Activated CD4-positive, alpha-beta memory T cell treated with anti-CD3 and anti-CD28 coated beads for 36 hours (primary cell): ENCODE data around the gene SIAE. TPM values are rescaled to one million over a fixed set of nuclear protein-coding genes. Genes with fewer than 3 reads are reported as not detected.
A peak's percentile ranks its signal among the peaks of the same experiment; 100 is the strongest.

ENCODE experiments used
- CTCF ChIA-PET: fragments of 350-600 bp; sonication (Branson Sonifier 250); formaldehyde crosslinking; loops from one replicate; lab custom pipeline; 2021; ENCODE audit warnings: antibody characterized with exemption, inconsistent platforms; lab: Charles Lee
- POLR2A ChIA-PET: fragments of 350-600 bp; sonication (Branson Sonifier 250); formaldehyde crosslinking; loops from one replicate; lab custom pipeline; 2021; ENCODE audit warnings: antibody characterized with exemption; lab: Charles Lee
- DNase-seq: peaks from one replicate; pipeline ENCODE4 v3.0.0-alpha.2; 2020
- H3K27ac Mint-ChIP-seq: one replicate; pipeline ENCODE4 v1.8.0; 2021; ENCODE audit warnings: mixed read lengths
- H3K27me3 Mint-ChIP-seq: one replicate; pipeline ENCODE4 v1.8.0; 2021; ENCODE audit warnings: mixed read lengths
- H3K36me3 Mint-ChIP-seq: one replicate; pipeline ENCODE4 v1.8.0; 2021; ENCODE audit warnings: mixed read lengths
- H3K4me1 Mint-ChIP-seq: one replicate; pipeline ENCODE4 v1.8.0; 2021; ENCODE audit warnings: low read depth, mixed read lengths
- H3K4me3 Mint-ChIP-seq: one replicate; pipeline ENCODE4 v1.8.0; 2021; ENCODE audit warnings: mild to moderate bottlenecking, mixed read lengths
- H3K9me3 Mint-ChIP-seq: one replicate; pipeline ENCODE4 v1.8.0; 2021; ENCODE audit warnings: mixed read lengths
- intact Hi-C: fragments of 100-400 bp; cut with micrococcal nuclease; formaldehyde crosslinking; loops from one replicate; pipeline ENCODE4 v1.15.1; 2023
- total RNA-seq, 2 experiments: library from RNA; stranded (reverse); gene quantifications; one replicate each; pipeline ENCODE4 v1.2.3, GENCODE V29; 2021

SIAE gene
- total RNA-seq, 2 experiments from 2014 or later, result 11.8 to 12.1 TPM

DNA sequence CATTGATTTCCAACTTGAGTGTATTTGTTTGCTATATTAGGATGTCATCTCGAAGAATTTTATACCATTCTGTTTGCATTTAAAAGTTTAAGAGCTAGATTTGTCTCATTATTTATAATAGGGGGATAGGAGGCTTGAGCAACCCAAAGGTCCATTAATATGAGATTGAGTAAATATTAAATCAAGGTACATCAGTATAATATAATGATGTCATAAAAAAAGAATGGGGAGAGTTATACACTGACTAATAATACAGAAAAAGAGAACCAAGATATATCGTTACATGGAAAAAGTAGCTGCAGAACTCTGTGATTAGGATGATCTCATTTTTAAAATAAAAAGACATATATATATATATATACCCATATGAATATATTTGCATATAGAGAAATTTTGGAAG, 19.6 kb upstream of the SIAE start:
- Mint-ChIP-seq H3K9me3 (no peaks in the 10 kb centered on the region), H3K27me3 (no peaks in the 10 kb centered on the region), H3K36me3 (no peaks in the 10 kb centered on the region), H3K27ac (no peak overlapping the region), H3K4me1 (no peaks in the 10 kb centered on the region), H3K4me3 (no peak overlapping the region)
- CTCF ChIA-PET, result no interaction called here
- POLR2A ChIA-PET, result no interaction called here
- DNase-seq, result no peak
- intact Hi-C loops, result no loop called here

DNA sequence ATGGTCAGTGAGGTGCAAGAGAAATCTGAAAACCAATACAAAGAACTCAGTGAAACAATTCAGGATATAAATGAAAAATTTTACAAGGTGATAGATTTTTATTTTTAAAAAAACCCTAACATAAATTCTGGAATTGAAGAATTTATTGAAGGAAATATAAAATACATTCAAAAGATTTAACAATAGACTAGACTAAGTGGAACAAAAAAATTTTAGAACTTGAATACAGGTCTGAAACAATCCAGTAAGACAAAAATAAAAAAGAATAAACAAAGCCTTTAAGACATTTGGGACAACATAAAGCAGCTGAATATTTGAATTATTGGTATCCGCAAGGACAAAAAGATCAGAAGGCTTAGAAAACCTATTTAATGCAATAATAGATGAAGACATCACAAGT, 8.9 kb upstream of the SIAE start:
- intact Hi-C loops, result no loop called here
- POLR2A ChIA-PET, result no interaction called here

GRCh38 chr11:124681421-124681820, 7.9 kb upstream of the SIAE start:
- H3K27ac Mint-ChIP-seq, result no peak overlapping the region
- DNase-seq, result no peak
- POLR2A ChIA-PET, result no interaction called here
- H3K27me3 Mint-ChIP-seq, result no peaks in the 10 kb centered on the region
- H3K9me3 Mint-ChIP-seq, result peaks cover 31% of the 10 kb centered on the region
- H3K36me3 Mint-ChIP-seq, result peaks cover 16% of the 10 kb centered on the region
- no peak overlapping the region for H3K4me3 Mint-ChIP-seq
- CTCF ChIA-PET, result interaction anchor here (1.0 kb wide), 1 partner anchor 77 kb away, joined by 5 read pairs; no protein-coding TSS in a partner anchor
- no peaks in the 10 kb centered on the region for H3K4me1 Mint-ChIP-seq
- intact Hi-C loops, result no loop called here

More for the DNA sequence above, 8.9 kb upstream of the SIAE start:
- no peak overlapping the region for H3K27ac Mint-ChIP-seq
- DNase-seq, result no peak
- no peaks in the 10 kb centered on the region for H3K4me1 Mint-ChIP-seq
- no peak overlapping the region for H3K4me3 Mint-ChIP-seq
- H3K27me3 Mint-ChIP-seq, result no peaks in the 10 kb centered on the region
- peaks cover 36% of the 10 kb centered on the region for H3K9me3 Mint-ChIP-seq
- peaks cover 21% of the 10 kb centered on the region for H3K36me3 Mint-ChIP-seq
- CTCF ChIA-PET, result interaction anchor here (1.0 kb wide), 1 partner anchor 76 kb away, joined by 5 read pairs; no protein-coding TSS in a partner anchor

- no peak overlapping the region for H3K4me3 Mint-ChIP-seq
- no peaks in the 10 kb centered on the region for H3K27me3 Mint-ChIP-seq
- POLR2A ChIA-PET, result no interaction called here
- peaks cover 10% of the 10 kb centered on the region for H3K36me3 Mint-ChIP-seq
- no peak overlapping the region for H3K27ac Mint-ChIP-seq
- intact Hi-C loops, result no loop called here
- peaks cover 11% of the 10 kb centered on the region for H3K4me1 Mint-ChIP-seq
- CTCF ChIA-PET, result interaction anchor here (2.0 kb wide), 1 partner anchor 9 kb away, joined by 7 read pairs; no protein-coding TSS in a partner anchor
- H3K9me3 Mint-ChIP-seq, result peaks cover 12% of the 10 kb centered on the region
- DNase-seq, result no peak
Observed at GRCh38 chr11:124678416-124678815, 4.9 kb upstream of the SIAE start.

DNA sequence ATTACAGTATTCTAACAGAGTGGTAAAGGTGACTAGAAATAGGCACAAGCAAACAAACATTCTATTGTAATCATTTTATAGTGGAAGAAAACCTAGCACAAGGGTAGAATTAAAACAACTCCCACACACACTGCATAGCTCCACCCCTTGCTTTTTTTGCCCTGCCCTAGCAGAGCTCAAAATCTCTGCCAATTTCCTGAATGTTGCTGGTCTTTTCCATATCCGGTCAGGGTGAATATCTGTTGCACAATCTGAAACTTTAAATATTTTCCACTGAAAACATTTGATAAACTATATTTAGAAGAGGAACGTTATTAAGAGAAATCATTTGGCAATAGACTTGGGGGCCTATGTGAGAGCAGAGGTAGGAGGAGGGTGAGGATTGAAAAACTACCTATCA, 2.8 kb upstream of the SIAE start:
- ChIA-PET POLR2A (no interaction called here), CTCF (interaction anchor here (0.7 to 1.9 kb wide), 3 partner anchors 70 to 87 kb away, joined by 3 to 5 read pairs (median 3); partner anchors contain the start of gene ESAM)
- intact Hi-C loops, result no loop called here
- no peak overlapping the region for H3K4me3 Mint-ChIP-seq
- peaks cover 2% of the 10 kb centered on the region for H3K36me3 Mint-ChIP-seq
- H3K9me3 Mint-ChIP-seq, result no peaks in the 10 kb centered on the region
- no peak overlapping the region for H3K27ac Mint-ChIP-seq
- no peaks in the 10 kb centered on the region for H3K27me3 Mint-ChIP-seq
- peaks cover 22% of the 10 kb centered on the region for H3K4me1 Mint-ChIP-seq
- no peak for DNase-seq

GRCh38 chr11:124674571-124674970, 1.0 kb upstream of the SIAE start:
- CTCF ChIA-PET, result interaction anchor here (0.8 to 2.6 kb wide), 4 partner anchors 72 to 202 kb away, joined by 4 to 15 read pairs (median 4); no protein-coding TSS in a partner anchor
- intact Hi-C loops, result loop anchor here (5.0 kb wide), 1 partner anchor 278 kb away; the partner anchor contains the start of gene CCDC15
- H3K36me3 Mint-ChIP-seq, result peaks cover 2% of the 10 kb centered on the region

DNA sequence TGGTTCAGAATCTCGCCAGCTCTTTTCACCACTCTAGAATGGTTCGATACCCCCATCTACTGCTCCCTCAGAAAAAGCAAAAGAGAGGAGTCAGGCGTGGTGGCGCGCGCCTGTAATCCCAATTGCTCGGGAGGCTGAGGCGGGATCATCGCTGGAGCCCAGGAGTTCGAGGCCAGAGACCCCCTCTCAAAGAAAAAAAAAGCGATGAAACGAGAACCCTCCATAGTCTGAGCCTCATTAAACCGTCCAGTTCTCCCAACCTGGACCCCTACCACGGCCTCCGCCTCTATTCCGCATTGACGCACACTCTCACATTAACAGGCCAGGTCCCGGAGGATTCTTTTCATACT, 604 bp upstream of the SIAE start:
- no peaks in the 10 kb centered on the region for H3K9me3 Mint-ChIP-seq
- H3K27ac Mint-ChIP-seq, result peak overlapping the region; percentile 79
- peaks cover 29% of the 10 kb centered on the region for H3K4me1 Mint-ChIP-seq
- intact Hi-C loops, result loop anchor here (5.0 kb wide), 1 partner anchor 278 kb away; the partner anchor contains the start of gene CCDC15
- H3K4me3 Mint-ChIP-seq, result peak overlapping the region; percentile 87
- DNase-seq, result no peak
- H3K36me3 Mint-ChIP-seq, result peaks cover 2% of the 10 kb centered on the region
- no peaks in the 10 kb centered on the region for H3K27me3 Mint-ChIP-seq
- CTCF ChIA-PET, result interaction anchor here (0.8 to 5.9 kb wide), 7 partner anchors 72 to 202 kb away, joined by 4 to 85 read pairs (median 5); no protein-coding TSS in a partner anchor
- POLR2A ChIA-PET, result interaction anchor here (0.6 to 2.4 kb wide), 4 partner anchors 72 to 126 kb away, joined by 3 to 9 read pairs (median 6); partner anchors contain the start of gene MSANTD2

More at GRCh38 chr11:124674571-124674970, 1.0 kb upstream of the SIAE start:
- no peaks in the 10 kb centered on the region for H3K9me3 Mint-ChIP-seq
- H3K4me1 Mint-ChIP-seq, result peaks cover 29% of the 10 kb centered on the region
- DNase-seq, result no peak
- peak overlapping the region; percentile 87 for H3K4me3 Mint-ChIP-seq
- H3K27me3 Mint-ChIP-seq, result no peaks in the 10 kb centered on the region
- POLR2A ChIA-PET, result interaction anchor here (2.4 kb wide), 1 partner anchor 126 kb away, joined by 9 read pairs; the partner anchor contains the start of gene MSANTD2
- peak overlapping the region; percentile 79 for H3K27ac Mint-ChIP-seq

DNA sequence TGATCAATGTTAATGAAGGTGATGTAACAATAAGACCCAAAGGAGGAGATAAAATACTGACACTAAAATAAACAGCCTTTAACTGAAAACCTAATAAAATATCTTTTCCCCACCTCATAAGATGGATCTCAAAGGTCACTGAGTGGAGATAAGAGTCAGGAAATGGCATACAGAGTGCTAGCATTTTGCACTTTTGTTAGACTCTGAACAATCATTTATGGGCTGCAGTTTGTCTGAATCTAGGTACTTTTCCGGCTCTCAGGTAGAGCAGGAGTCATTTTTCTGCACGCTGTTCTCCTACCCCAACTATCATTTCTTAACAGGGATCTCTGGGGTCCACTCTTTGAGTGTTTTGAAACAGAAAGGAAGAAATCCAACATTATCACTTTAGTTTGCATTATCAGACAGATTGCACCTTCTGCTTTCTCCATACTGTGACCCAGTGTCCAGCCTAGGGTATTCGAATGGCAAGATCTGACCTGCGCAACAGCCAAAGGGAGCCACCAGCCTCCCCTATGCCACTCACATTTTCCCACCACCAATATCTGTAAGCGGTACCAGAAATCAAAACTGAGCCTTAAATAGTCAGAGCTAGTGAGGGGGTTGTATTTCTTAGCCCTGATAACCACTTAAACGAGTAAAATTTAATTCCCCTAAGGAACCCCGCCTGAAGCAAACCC, 863 bp downstream of the SIAE start:
- no peak for DNase-seq
- Mint-ChIP-seq H3K27me3 (no peaks in the 10 kb centered on the region), H3K4me1 (peaks cover 29% of the 10 kb centered on the region), H3K27ac (peak overlapping the region; percentile 43), H3K36me3 (peaks cover 2% of the 10 kb centered on the region), H3K9me3 (no peaks in the 10 kb centered on the region), H3K4me3 (peak overlapping the region; percentile 87)
- intact Hi-C loops, result loop anchor here (1.0 to 5.0 kb wide), 6 partner anchors 50 to 280 kb away; partner anchors contain the start of genes CCDC15, MSANTD2 and TBRG1
- ChIA-PET POLR2A (interaction anchor here (0.8 to 2.4 kb wide), 5 partner anchors 51 to 203 kb away, joined by 3 to 9 read pairs (median 7); partner anchors contain the start of gene MSANTD2), CTCF (interaction anchor here (1.0 to 5.9 kb wide), 6 partner anchors 72 to 195 kb away, joined by 3 to 85 read pairs (median 5); no protein-coding TSS in a partner anchor)

- peak; percentile 37 for DNase-seq
- Mint-ChIP-seq H3K9me3 (no peaks in the 10 kb centered on the region), H3K36me3 (peaks cover 2% of the 10 kb centered on the region), H3K27ac (no peak overlapping the region), H3K4me1 (peaks cover 29% of the 10 kb centered on the region), H3K27me3 (no peaks in the 10 kb centered on the region), H3K4me3 (no peak overlapping the region)
- ChIA-PET CTCF (interaction anchor here (0.6 to 5.9 kb wide), 19 partner anchors 11 to 205 kb away, joined by 3 to 99 read pairs (median 11); partner anchors contain the start of genes ESAM, MSANTD2 and ROBO3), POLR2A (no interaction called here)
- intact Hi-C loops, result loop anchor here (5.0 kb wide), 1 partner anchor 282 kb away; the partner anchor contains the start of gene CCDC15
Observed at GRCh38 chr11:124670732-124671131, 2.8 kb downstream of the SIAE start.

GRCh38 chr11:124669193-124669592, 4.3 kb downstream of the SIAE start:
- peak; percentile 43 for DNase-seq
- no peaks in the 10 kb centered on the region for H3K9me3 Mint-ChIP-seq
- POLR2A ChIA-PET, result no interaction called here
- CTCF ChIA-PET, result interaction anchor here (0.7 to 5.9 kb wide), 39 partner anchors 9 to 473 kb away, joined by 3 to 99 read pairs (median 6); partner anchors contain the start of genes ESAM, MSANTD2, NRGN and PANX3
- intact Hi-C loops, result loop anchor here (1.0 to 2.0 kb wide), 5 partner anchors 71 to 198 kb away; no protein-coding TSS in a partner anchor
- H3K4me3 Mint-ChIP-seq, result no peak overlapping the region
- H3K4me1 Mint-ChIP-seq, result peaks cover 21% of the 10 kb centered on the region
- H3K27ac Mint-ChIP-seq, result no peak overlapping the region
- no peaks in the 10 kb centered on the region for H3K27me3 Mint-ChIP-seq
- peaks cover 2% of the 10 kb centered on the region for H3K36me3 Mint-ChIP-seq

DNA sequence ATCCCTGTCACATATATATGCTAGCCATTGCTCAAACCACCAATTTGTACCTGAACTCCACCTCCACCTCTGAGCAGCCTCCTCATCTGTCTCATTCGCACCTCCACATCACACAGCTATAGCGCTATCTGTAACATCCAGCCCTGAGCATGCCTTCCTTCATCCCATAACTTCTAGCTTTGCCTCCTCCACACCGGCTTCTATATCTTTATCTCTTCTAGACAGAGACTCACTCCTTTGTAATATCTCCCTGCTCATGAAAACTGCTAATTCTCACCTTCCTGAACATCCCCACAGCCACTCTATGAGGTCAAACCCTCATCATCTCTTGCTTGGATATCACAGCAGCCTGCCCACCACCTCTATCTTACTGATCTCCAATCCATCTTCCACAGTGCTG, 5.9 kb downstream of the SIAE start:
- H3K4me1 Mint-ChIP-seq, result peaks cover 15% of the 10 kb centered on the region
- DNase-seq, result no peak
- H3K36me3 Mint-ChIP-seq, result peaks cover 2% of the 10 kb centered on the region
- intact Hi-C loops, result no loop called here
- H3K27me3 Mint-ChIP-seq, result no peaks in the 10 kb centered on the region
- CTCF ChIA-PET, result interaction anchor here (1.3 kb wide), 1 partner anchor 95 kb away, joined by 6 read pairs; no protein-coding TSS in a partner anchor
- no peak overlapping the region for H3K27ac Mint-ChIP-seq
- POLR2A ChIA-PET, result no interaction called here
- no peak overlapping the region for H3K4me3 Mint-ChIP-seq
- H3K9me3 Mint-ChIP-seq, result no peaks in the 10 kb centered on the region

DNA sequence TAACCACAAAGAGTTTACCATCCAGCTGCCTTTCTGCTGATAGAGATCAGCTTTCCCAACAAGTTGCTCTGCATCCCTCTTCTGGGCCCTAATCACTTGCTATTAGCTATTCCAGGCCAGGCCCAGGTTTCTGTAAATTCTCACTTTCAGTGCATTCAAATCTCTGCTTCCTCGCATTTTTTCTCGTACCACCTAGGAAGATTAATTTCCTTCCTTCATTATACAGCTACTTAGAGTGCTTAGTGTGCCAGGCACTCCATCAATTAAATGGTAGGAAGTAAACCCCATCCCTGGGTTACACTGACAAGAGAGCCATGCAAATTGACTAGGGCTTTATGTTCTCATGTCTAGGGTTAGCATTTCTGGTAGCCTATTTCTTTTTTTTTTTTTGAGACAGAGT, 9.7 kb downstream of the SIAE start:
- ChIA-PET CTCF (interaction anchor here (0.7 to 1.9 kb wide), 5 partner anchors 20 to 173 kb away, joined by 3 to 7 read pairs (median 4); no protein-coding TSS in a partner anchor), POLR2A (no interaction called here)
- Mint-ChIP-seq H3K36me3 (no peaks in the 10 kb centered on the region), H3K27ac (no peak overlapping the region), H3K4me3 (no peak overlapping the region), H3K27me3 (no peaks in the 10 kb centered on the region), H3K9me3 (no peaks in the 10 kb centered on the region), H3K4me1 (no peaks in the 10 kb centered on the region)
- DNase-seq, result no peak
- intact Hi-C loops, result no loop called here
